ENCODE measurements around the gene SRP72.

Gene SRP72

DNA sequence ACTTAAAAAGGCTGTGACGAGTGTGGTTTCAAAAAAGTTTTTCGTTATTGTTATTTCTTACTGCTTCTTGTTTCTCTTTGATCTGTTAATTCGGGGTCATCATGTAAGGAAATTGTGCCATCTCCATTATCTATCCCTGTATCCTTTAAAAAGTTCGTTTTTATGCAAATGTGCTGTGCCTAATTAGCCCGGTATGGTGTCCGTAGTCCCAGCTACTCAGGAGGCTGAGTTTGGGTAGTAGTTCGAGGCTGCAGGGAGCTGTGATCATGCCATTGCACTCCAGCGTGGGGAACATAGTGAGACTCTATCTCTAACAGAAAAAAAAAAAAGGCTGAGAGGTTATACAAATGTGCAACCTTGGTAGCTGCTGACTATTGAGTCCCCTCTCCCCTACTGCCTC lies 83.2 kb downstream of the SRP72 start:
- DNase-seq (ENCODE audit: low spot score) = no peak

DNA sequence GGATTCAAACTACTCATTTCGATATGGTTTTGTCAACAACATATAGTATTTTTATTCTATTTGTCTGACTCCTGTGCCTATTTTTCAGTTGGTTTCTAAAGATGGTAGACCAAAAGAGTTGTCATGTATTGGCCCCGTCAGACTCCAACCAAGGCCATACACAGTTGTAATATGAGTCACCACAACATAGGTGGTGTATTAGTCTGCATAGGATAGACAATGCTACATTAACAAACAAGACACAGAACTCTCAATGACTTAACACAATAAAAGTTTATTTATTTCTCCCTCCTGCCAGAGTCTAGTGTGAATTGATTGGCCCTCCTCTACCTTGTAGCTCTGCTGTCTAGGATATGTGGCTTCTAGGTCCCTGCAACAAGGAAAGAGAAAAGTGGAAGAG lies 84.1 kb downstream of the SRP72 start:
- no peak for DNase-seq (ENCODE audit: low spot score)

DNA sequence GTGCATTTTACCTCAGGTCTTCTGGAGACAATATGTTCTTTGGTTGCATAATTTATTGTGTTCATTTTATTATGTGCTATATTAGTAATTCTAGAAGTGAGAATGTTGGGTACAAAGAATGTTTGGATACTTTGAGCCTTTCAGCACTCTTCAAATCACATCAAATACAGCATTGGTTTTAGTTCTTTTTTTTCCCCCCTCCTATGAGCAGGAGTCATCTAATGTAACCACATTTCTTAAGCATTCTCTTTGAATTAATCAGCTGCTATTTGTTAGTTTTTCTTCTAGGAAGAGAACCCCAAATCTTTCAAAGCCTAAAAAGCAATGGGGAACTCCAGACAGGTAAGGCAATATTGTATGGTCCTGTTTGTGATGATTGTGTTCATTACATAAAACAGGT lies 84.9 kb downstream of the SRP72 start:
- DNase-seq (ENCODE audit: low spot score) = no peak
